H9 (cell line): ENCODE results near the gene DUS1L. TPM values are rescaled to one million over a fixed set of nuclear protein-coding genes. Genes with fewer than 3 reads are reported as not detected.

Experiments
- DNase-seq: peaks from one replicate; pipeline ENCODE4 v3.0.0-alpha.2; 2017
- H2AFZ ChIP-seq: one replicate; pipeline ENCODE4 v1.6.1; 2013; ENCODE audit warnings: mild to moderate bottlenecking, low read length, control low read depth, moderate library complexity
- H2AK5ac ChIP-seq: 2 replicates; pipeline ENCODE4 v1.6.1; 2013; ENCODE audit warnings: low read length, control low read depth, mixed read lengths; ENCODE audit not compliant: insufficient read length
- H2BK120ac ChIP-seq: one replicate; pipeline ENCODE4 v1.6.1; 2013; ENCODE audit warnings: low read depth, mild to moderate bottlenecking, low read length, control low read depth, inconsistent platforms; ENCODE audit not compliant: poor library complexity, severe bottlenecking
- H2BK12ac ChIP-seq: 2 replicates; pipeline ENCODE4 v1.6.1; 2013; ENCODE audit warnings: low read length, control low read depth, mixed read lengths, low read depth; ENCODE audit not compliant: insufficient read length
- H2BK15ac ChIP-seq: 2 replicates; pipeline ENCODE4 v1.6.1; 2013; ENCODE audit warnings: low read depth, low read length, control low read depth
- H2BK20ac ChIP-seq: one replicate; pipeline ENCODE4 v1.6.1; 2013; ENCODE audit warnings: low read depth, mild to moderate bottlenecking, low read length, control low read depth, inconsistent platforms; ENCODE audit not compliant: poor library complexity, severe bottlenecking
- H2BK5ac ChIP-seq: 2 replicates; pipeline ENCODE4 v1.6.1; 2013; ENCODE audit warnings: low read length, control low read depth, mixed read lengths; ENCODE audit not compliant: insufficient read length
- H3K14ac ChIP-seq: 2 replicates; pipeline ENCODE4 v1.6.1; 2013; ENCODE audit warnings: low read length, control low read depth; ENCODE audit not compliant: insufficient read depth
- H3K18ac ChIP-seq: 2 replicates; pipeline ENCODE4 v1.6.1; 2013; ENCODE audit warnings: low read depth, mild to moderate bottlenecking, mixed read lengths, low read length, control low read depth; ENCODE audit not compliant: insufficient read length
- H3K23ac ChIP-seq: 2 replicates; pipeline ENCODE4 v1.6.1; 2013; ENCODE audit warnings: low read length, control low read depth, mixed read lengths, low read depth; ENCODE audit not compliant: insufficient read length
- H3K23me2 ChIP-seq: 2 replicates; pipeline ENCODE4 v1.6.1; 2013; ENCODE audit warnings: low read depth, mild to moderate bottlenecking, mixed read lengths, low read length, control low read depth; ENCODE audit not compliant: insufficient read length, poor library complexity, severe bottlenecking
- H3K27ac ChIP-seq: 2 replicates; pipeline ENCODE4 v1.5.1; 2013; ENCODE audit warnings: low read length, control low read depth, mixed read lengths, low read depth; ENCODE audit not compliant: insufficient read length
- H3K27me3 ChIP-seq: 2 replicates; pipeline ENCODE4 v1.6.1; 2013; ENCODE audit warnings: low read length, control low read depth, inconsistent platforms; ENCODE audit not compliant: insufficient read depth
- H3K4ac ChIP-seq: 2 replicates; pipeline ENCODE4 v1.6.1; 2013; ENCODE audit warnings: low read depth, mild to moderate bottlenecking, control low read depth, inconsistent platforms, low read length, moderate library complexity
- H3K4me1 ChIP-seq: 2 replicates; pipeline ENCODE4 v1.6.1; 2013; ENCODE audit warnings: low read length, control low read depth, inconsistent platforms; ENCODE audit not compliant: insufficient read depth
- H3K4me2 ChIP-seq: 2 replicates; pipeline ENCODE4 v1.6.1; 2013; ENCODE audit warnings: low read length, control low read depth, mixed read lengths; ENCODE audit not compliant: insufficient read length, insufficient read depth
- H3K56ac ChIP-seq: 2 replicates; pipeline ENCODE4 v1.6.1; 2013; ENCODE audit warnings: low read depth, mild to moderate bottlenecking, mixed read lengths, low read length, control low read depth; ENCODE audit not compliant: insufficient read length
- H3K79me1 ChIP-seq: 2 replicates; pipeline ENCODE4 v1.6.1; 2013; ENCODE audit warnings: low read depth, mild to moderate bottlenecking, moderate library complexity, low read length, control low read depth, inconsistent platforms; ENCODE audit not compliant: insufficient read depth, poor library complexity, severe bottlenecking
- H3K79me2 ChIP-seq: 2 replicates; pipeline ENCODE4 v1.6.1; 2013; ENCODE audit warnings: low read length, control low read depth, inconsistent platforms; ENCODE audit not compliant: insufficient read depth
- H3K9ac ChIP-seq: 2 replicates; pipeline ENCODE4 v1.6.1; 2013; ENCODE audit warnings: low read length, control low read depth, mixed read lengths; ENCODE audit not compliant: insufficient read length; ENCODE audit errors: extremely low read depth
- H3K9me3 ChIP-seq: one replicate; pipeline ENCODE4 v1.6.1; 2013; ENCODE audit warnings: low read depth, low read length, inconsistent platforms; ENCODE audit not compliant: control insufficient read depth
- H3T11ph ChIP-seq: one replicate; pipeline ENCODE4 v1.6.1; 2013; ENCODE audit warnings: mild to moderate bottlenecking, low read length, control low read depth, inconsistent platforms
- H4K20me1 ChIP-seq: one replicate; pipeline ENCODE4 v1.6.1; 2013; ENCODE audit not compliant: control insufficient read depth, insufficient read length, insufficient read depth
- H4K5ac ChIP-seq: 2 replicates; pipeline ENCODE4 v1.6.1; 2013; ENCODE audit warnings: low read depth, mild to moderate bottlenecking, mixed read lengths, low read length, control low read depth; ENCODE audit not compliant: insufficient read length
- H4K8ac ChIP-seq: replicated peaks from 2 replicates; pipeline ENCODE4 v1.6.1; 2013; ENCODE audit warnings: low read length, control low read depth, mixed read lengths, low read depth; ENCODE audit not compliant: insufficient read length
- H4K91ac ChIP-seq: 2 replicates; pipeline ENCODE4 v1.6.1; 2013; ENCODE audit warnings: low read depth, mild to moderate bottlenecking, moderate library complexity, mixed read lengths, low read length, control low read depth; ENCODE audit not compliant: insufficient read length
- H3K27ac Mint-ChIP-seq, 3 experiments: 2 replicates in 2 of 3; 3 replicates in 1 of 3; pipeline ENCODE4 v1.8.0; 2020 to 2021; ENCODE audit warnings: mixed read lengths in 3 of 3, mild to moderate bottlenecking in 1 of 3, moderate library complexity in 1 of 3
- H3K27me3 Mint-ChIP-seq: 2 replicates; pipeline ENCODE4 v1.8.0; 2021; ENCODE audit warnings: low read depth, mild to moderate bottlenecking, moderate library complexity, mixed read lengths
- H3K36me3 Mint-ChIP-seq, 3 experiments: 2 replicates in 2 of 3; 3 replicates in 1 of 3; pipeline ENCODE4 v1.8.0; 2020 to 2021; ENCODE audit warnings: low read depth in 3 of 3, mixed read lengths in 3 of 3; ENCODE audit not compliant: insufficient read depth in 1 of 3
- H3K4me1 Mint-ChIP-seq, 2 experiments: 2 replicates each; pipeline ENCODE4 v1.8.0; 2020; ENCODE audit warnings: mixed read lengths in 2 of 2
- H3K4me3 Mint-ChIP-seq, 2 experiments: 2 replicates in 1 of 2; 3 replicates in 1 of 2; pipeline ENCODE4 v1.8.0; 2020 to 2021; ENCODE audit warnings: mild to moderate bottlenecking in 2 of 2, mixed read lengths in 2 of 2, moderate library complexity in 1 of 2
- H3K9me3 Mint-ChIP-seq, 2 experiments: 2 replicates in 1 of 2; 3 replicates in 1 of 2; pipeline ENCODE4 v1.8.0; 2020; ENCODE audit warnings: mild to moderate bottlenecking in 2 of 2, mixed read lengths in 2 of 2, moderate library complexity in 1 of 2
- CTCF ChIP-seq: fragments of 200-600 bp; sonication (generic); conservative IDR thresholded peaks from 3 replicates; pipeline ENCODE4 v1.8.0; 2021; ENCODE audit warnings: antibody characterized with exemption, mild to moderate bottlenecking
- WGBS: extraction: QIAGEN DNeasy Blood & Tissue Kit; methylation state at CpG from one replicate; pipeline ENCODE4 v1.1.7; 2013; ENCODE audit warnings: missing lambda C conversion rate, low lambda C conversion rate, mixed read lengths; ENCODE audit not compliant: insufficient read length; ENCODE audit errors: extremely low coverage; 5-methylcytosine and 5-hydroxymethylcytosine counted together
- total RNA-seq: library from RNA; stranded (reverse); gene quantifications from 2 replicates; pipeline ENCODE4 v1.2.1, GENCODE V29; 2021

The DUS1L gene
- total RNA-seq, 1 experiment from 2014 or later = 103 TPM

- Histone ChIP-seq H3K27ac (no peak overlapping the region), H3K23ac (no peak overlapping the region), H3K14ac (no peak overlapping the region), H3K4me2 (no peak overlapping the region), H3K4ac (no peak overlapping the region), H3K56ac (no peak overlapping the region), H3K23me2 (peaks cover 8% of the 10 kb centered on the region), H2AK5ac (no peak overlapping the region), H4K91ac (no peak overlapping the region), H3K27me3 (no peaks in the 10 kb centered on the region), H3K4me1 (no peaks in the 10 kb centered on the region), H2BK20ac (no peak overlapping the region), H2BK15ac (no peak overlapping the region), H2BK5ac (no peak overlapping the region), H3K79me2 (peaks cover 20% of the 10 kb centered on the region; the same call in 1 of the 2 replicates), H2BK120ac (no peak overlapping the region), H4K20me1 (no peaks in the 10 kb centered on the region), H3K18ac (no peak overlapping the region), H3K9me3 (no peaks in the 10 kb centered on the region), H2AFZ (no peak overlapping the region), H3T11ph (no peak overlapping the region), H3K9ac (no peak overlapping the region), H3K79me1 (peaks cover 13% of the 10 kb centered on the region), H4K5ac (no peak overlapping the region), H2BK12ac (no peak overlapping the region), H4K8ac (no peak overlapping the region)
- no peak for TF ChIP-seq CTCF
- H3K36me3 Mint-ChIP-seq = peaks cover 22 to 68% (median 59%) of the 10 kb centered on the region in 3 experiments; a peak in 6 of 7 replicates
- DNase-seq = no peak
- no peak overlapping the region for H3K27ac Mint-ChIP-seq
- no peaks in the 10 kb centered on the region for H3K9me3 Mint-ChIP-seq
- no CpG with 5 or more reads among the region's 20 CpGs for WGBS
- H3K27me3 Mint-ChIP-seq = no peaks in the 10 kb centered on the region
- peaks cover 1 to 10% of the 10 kb centered on the region in 2 experiments; a peak in 2 of 4 replicates for H3K4me1 Mint-ChIP-seq
- no peak overlapping the region for H3K4me3 Mint-ChIP-seq
Observed at GRCh38 chr17:82092628-82092994, 27.0 kb upstream of the DUS1L start.
